Suppressor macrophage treated with lipopolysaccharide for 4 hours (primary cell): Measurements from ENCODE around the gene RASAL3.

Source experiments
- DNase-seq: peaks from one replicate; pipeline ENCODE4 v3.0.0-alpha.2; 2020

RASAL3 gene

DNA sequence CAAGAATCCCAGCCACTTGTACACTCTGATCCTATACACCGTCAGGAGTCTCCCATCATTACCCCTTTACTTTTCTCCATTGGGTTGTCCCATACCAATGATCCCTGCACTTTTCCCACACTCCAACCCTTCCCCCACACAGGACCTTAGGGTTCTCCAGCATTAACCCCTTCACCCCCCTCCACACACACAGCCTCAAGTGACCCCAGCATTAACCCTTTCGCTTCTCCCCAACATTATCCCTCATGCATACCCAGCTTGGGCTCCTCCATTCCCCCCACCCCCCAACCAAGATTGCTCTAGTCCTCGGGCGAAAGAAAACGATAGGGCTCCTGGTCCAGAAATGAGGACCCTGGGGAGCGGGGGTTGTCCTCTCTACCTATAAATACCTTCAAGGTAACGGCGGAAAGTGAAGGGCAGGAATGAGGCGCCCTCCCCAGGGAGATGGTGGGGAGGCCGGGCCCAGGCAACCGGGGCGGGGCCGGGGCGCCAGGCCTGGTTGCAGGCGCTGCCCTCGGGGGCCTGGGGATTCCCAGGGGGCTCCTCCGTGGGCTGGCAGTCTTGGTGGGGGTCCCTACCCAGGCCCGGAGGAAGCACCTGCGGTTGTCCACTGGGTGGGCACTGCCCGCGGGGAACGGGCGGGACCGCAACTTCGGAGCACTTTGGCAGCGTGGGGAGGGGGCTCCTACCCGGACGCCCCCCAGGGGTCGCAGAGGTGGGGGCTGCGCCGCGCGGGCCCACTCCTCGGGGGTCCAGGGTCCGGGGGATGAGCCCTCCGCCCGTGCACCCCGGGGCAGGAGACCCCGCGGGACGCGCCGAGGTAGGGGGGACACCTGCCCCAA is 15.3 kb downstream of the RASAL3 start:
- no peak for DNase-seq

DNA sequence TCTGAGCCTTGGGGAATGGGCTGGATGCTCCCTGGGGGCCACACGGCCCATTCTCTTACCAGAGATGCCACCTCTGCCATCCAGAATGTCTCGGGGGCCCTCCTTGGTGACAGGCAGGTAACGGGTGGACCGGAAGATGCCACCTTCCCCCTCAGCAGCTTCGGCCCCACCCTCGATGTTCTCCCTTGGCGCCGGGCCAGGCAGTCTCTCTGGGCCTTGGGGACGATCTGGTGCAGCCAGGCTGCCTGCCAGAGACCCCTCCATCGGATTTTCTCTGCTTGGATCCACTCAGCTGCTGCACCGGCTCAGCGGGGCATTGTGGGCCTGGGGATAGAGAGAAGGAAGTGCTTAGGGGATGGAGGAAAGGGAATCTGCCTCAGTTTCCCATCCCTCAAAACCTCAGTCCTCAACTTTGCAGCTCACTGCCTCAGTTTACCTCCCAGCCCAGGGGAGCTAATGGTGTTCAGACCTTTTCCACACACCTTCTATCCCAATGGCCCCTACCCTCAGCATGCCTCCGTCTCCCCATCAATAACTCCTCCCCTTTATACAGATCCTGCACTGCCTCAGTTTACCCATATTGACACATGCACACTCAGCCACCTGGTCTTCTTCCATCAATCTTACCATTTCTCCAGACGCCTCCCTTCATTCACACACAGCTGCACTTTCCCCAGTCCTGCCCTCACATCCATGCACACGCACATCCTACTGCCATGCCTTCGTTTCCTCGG is 16.1 kb downstream of the RASAL3 start:
- DNase-seq, result no peak

DNA sequence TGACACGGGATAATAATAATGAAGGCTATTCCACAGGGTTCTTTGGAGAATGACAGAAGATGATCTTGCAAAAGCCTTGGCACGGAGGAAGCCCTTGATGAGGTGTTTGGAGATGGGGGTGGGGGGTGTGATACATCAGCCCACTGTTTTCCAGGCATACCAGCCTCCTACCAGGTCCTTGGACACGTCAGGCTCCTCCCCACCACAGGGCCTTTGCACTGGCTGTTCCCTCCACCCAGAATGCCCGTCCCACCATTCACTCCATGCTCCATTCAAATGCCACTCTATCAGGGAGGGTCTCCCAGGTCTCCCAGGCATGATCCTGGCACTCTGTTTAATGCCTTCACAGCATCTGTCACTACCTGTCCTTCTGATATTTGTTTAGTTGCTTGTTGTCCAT is 17.3 kb downstream of the RASAL3 start:
- DNase-seq, result no peak

DNA sequence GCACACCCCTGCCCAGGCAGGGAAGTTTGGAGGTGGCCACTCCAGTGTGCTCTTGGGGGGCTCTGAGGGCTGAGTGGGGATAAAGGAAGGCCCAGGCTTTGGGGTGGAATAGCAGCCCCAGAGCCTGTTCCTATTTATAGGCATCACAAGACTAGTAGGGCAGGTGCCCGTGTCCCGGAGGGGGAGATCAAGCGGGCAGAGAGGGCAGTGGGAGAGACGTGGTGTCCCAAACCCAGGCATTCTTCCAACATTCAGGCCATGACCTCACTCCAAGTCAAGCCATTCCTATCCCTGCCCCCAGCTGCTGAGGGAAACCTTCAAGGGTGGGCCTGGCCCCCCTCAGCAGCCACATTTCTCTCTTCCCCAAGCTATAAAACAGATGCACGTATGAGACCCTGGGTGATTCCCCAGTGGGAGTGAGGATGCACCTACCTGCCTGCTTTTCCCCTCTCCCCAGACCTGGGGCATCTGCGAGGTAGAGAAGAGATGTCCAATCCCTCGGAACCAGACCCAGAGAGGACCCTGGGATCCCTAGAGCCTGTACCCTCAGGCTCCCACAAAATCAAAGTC is 18.5 kb downstream of the RASAL3 start:
- DNase-seq, result no peak

DNA sequence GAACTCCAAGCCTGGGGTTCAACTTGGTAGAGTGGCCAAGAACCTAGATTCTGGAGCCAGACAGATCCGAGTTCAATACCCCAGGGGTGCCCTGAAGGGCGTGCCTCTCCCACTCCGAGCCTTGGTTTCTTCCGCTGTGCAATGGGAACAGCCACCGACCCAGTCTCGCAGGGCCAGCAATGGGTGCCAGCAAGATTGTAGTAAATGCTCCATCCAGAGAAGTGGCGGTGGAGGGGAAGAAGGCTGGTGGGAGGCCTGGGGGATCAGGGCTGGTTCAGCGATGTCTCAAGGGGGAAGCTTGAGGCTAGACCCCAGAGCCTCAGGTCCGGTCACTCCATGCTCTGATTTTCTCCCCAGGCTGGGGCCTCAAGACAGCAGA is 19.1 kb downstream of the RASAL3 start:
- DNase-seq, result no peak

DNA sequence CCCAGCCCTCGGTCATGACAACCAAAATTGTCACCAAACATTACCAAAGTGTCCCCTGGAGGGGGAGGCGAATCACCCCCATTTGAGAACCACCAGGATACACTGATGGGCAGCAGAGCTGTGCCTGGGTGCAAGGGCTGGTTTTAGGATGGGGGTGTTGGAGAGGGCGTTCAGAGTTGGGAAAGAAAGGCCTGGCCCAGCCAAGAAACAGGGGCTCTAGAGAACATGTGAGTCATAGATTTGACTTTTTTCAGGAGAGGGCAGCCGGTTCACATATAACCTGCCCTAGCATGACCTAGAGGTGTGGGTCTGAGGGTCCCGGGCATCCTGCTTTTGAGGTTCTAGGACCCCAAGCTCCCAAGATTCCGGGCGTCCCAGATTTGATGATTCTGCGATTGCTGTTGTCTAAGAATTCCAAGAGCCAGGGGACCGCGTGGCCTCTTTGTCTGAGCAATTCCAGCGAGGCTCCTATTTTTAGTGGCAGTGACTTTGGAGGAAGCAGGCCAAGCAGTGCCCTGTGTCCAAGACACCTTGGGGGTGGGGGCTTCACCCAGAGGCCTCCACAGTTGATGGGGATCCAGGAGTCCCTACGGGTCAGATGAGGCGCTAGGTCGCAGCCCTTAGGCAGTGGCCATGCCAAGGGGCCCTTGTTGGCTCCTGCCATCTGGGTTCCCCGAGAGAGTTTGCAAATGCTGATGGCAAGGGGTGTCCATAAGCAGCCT is 19.7 kb downstream of the RASAL3 start:
- DNase-seq, result no peak

DNA sequence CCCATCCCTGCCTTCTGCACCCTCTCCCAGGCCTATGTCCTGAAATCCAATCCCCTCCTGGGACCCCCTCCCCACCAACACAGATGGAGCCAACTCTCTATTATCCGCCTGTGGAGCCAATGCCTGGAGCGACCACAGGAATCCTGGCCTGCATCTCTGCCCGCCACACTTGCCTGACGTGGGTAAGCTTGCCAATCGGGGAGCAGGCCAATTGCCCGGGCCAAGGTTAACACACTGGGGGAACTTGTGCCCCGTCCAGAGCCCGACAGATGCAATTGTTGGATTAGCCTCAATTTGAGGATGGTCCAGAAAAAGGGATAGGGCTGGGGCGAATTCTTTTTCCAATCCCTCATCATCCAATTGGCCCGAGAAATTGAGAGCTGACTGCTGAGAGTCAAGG is 20.5 kb downstream of the RASAL3 start:
- DNase-seq, result no peak

DNA sequence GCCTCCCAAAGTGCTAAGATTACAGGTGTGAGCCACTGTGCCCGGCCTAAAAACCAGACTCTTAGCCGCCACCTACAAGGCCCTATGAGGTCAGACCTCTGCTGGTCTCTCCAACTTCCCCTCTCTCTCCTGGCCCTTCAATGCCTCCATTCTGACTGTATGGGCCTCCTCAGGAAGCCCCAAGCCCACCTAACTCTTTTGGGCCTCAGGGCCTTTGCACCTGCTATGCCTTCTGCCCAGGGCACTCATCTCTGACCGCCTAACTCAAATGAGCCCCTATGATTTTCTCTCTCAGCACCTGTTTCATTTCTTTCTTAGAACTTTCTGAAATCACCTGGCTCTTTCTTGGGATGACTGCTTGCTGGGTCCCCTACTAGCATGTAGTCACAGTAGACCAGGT is 21.0 kb downstream of the RASAL3 start:
- DNase-seq, result no peak

DNA sequence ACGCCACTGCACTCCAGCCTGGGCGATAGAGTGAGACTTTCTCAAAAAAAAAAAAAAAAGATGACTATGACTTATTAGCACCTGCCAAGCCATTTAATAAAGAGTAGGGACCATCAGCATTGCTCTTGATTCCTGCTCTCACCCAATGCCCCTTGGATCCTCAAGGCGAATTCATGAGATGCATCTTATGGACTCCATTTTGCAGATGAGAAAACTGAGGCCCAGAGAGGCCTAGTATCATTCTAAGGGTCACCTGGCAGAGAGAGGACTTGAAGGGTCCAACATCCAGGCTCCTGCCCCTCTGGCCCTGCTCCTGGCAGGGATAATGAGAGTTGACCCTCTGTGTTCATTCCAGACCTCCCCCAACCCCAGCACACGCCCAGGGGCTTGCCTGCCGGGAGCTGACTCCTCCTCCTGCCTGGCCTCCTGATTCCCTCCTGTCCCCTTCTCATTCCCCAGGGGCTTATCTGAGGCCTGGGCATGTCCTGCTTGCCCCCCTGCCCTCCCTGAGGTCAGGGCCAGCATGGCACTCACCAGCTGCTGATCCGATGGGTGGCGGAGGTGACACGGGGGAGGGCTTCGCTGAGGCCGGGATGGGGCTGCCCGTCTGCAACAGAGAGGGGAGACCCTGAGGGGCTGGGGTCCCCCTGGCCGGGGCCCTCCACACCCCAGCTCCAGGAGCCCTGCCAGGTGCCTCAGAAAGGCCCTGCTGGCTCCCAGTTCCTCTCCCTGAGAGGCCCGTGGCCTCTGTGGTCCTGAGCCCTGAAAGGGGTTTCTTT is 22.0 kb downstream of the RASAL3 start:
- no peak for DNase-seq

DNA sequence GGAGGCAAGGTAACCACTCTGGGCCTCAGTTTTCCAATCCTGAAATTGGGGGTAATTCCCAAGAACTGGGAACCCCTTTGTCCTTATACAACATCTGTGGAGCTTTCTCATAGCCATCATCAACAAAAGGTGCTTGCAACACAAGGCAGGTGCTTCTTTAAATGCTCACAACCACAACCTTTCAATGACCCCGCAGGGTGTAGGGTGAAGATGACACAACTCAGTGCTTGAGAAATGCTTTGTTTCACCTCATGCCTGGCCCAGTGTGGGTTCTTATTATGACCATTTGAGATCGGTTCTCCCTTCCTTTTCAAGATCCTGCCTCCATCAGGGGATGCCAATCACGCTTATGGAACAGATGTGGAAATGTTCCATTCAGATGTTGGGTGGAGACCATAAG is 23.0 kb downstream of the RASAL3 start:
- DNase-seq, result no peak

DNA sequence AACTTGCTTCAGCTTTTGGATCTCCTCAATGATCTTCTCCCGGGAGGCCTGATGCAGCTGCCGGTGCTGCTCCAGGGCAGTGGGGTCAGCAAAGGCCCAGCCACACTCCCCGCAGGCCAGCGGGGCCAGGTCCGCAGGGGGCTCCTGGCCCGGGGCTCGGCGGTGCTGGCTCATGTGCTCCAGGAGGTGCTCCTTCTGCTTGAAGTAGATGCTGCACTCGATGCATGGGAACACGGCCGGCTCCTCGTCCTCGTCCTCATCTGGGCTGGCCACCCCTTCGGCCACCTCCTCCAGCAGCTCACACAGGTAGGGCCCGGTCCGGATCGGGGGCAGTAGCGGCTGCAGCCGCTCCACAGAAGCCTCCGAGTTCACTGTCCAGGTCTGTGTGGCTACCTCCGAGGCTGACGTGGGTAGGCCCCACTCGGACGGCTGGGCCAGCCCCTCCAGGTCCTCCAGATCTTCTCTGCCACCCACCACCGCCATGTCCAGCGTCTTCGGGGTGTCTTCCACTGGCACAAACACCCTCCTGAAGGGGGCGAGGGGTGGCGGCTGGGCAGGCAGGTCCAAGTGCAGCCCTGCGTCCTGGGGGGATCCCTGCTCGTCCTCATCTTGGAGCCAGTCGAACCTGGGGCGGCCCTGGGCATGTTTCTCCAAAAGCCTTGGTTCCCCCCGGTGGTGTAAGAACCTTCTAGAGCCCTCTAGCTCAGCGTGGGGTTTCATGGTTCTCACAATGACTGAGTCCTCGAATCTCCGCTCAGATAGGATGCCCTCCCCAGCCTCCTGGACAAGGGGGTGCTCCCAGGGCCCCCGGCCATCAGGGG is 24.3 kb downstream of the RASAL3 start:
- DNase-seq, result no peak

DNA sequence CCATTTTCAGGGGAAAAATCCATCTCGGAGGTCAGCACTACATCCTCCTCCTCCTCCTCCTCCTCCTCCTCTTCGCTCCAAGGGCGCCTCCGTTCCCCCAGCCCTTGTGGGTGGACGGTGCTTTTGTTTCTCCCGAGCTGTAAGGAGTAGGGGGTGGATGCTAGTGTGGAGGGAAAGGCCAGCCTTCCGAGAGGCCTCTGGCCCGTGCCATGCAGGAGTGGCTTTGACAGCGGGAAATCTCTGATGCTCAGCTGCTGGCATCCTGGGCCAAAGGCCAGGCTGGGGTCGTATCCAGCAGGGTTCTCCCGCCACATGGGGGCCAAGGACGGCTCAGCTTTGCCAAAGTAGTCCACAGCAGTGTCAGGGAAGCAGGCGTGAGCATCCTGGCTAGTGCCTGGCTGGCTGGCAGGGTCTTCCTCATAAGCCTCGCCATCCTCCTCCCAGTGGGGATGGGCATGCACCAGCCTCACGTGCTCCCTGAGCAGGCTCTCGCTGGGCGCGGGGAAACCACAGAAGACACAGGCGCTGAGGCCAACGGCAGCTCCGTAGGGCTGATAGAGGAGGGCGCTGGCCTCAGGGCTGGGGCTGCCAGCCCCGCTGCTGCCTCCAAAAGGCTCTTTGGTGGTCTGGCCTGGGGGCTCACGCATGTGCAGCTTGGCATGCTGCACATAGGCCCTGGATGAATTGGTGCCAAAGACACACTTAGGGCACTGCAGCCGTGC is 25.1 kb downstream of the RASAL3 start:
- no peak for DNase-seq

DNA sequence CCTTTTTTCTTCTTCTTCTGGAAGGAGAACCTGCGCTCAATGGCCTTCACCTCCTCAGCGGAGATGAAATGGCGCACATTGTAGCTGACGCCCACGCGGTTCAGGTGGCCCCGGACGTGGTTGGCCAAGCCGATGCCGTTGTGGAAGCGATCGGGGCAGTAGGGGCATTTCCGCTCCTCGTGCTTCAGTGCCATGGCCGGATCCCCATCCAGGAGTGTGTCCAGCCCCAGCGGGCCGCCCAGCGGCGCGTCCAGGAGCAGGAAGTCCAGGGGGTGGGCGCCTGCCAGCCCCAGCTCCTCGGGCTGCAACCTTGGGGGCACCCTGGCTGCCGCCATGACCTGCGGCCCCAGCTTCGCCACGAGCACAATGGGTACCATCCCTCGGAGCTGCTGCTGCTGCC is 25.8 kb downstream of the RASAL3 start:
- DNase-seq, result no peak

DNA sequence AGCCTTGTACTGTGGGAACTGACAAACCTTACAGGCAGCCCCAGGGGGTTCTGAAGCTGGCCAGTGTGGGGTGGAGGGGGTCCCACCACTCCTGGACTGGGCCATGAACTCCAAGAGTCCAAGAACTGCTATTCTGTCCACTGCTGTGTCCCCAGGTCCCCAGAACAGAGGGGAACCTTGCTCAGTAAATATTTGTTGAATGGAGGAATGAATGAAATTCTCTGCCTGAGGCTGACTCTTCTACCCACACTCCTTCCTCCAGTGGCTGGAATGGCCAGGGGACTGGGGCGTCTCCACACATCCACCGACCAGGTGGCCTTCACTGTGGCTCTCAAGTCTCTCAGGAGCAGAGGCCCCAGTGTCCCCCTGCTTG is 26.2 kb downstream of the RASAL3 start:
- DNase-seq, result no peak

DNA sequence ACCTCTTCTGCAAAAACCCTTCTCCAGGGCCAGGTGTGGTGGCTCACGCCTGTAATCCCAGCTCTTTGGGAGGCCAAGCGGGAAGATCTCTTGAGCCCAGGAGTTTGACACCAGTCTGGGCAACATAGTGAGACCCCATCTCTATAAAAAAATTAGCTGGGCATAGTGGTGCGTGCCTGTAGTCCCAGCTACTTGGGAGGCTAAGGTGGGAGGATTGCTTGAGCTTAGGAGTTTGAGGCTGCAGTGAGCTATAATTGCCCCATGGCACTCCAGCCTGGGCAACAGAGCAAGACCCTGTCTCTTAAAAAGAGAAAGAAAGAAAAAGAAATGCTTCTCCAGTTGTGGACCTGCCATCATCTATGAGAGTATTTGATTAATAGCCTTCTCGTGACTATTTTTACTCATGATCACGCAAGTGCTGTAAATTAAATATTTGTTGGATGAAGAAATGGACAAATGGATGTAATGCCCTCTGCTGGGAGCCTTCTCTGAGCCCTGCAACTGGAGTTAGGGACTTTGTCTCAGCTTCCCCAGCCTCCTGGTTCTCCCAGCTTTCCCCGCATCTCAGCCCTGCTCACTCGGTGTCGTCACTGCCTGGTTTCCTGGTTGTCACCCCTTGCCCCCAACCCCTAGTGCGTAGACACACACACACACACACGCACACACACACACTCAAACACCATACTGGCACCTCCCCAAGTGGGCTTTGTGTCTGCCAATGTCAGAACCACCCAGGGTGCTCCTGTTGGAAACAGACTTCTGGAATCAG is 26.8 kb downstream of the RASAL3 start:
- DNase-seq, result no peak

DNA sequence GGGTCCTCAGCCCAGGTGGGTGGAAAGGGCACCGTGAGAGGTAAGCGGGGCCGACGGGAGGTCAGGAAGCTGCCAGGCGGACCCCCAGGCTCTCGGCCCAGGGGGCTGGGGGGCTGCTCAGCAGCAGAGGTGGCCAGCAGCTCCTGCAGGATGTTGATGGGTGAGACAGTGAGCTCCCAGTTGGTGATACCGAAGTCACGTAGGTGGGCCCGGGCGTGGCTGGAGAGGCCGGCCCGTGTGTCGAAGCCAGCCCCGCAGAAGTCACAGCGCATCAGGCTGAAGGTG is 27.6 kb downstream of the RASAL3 start:
- DNase-seq, result no peak

DNA sequence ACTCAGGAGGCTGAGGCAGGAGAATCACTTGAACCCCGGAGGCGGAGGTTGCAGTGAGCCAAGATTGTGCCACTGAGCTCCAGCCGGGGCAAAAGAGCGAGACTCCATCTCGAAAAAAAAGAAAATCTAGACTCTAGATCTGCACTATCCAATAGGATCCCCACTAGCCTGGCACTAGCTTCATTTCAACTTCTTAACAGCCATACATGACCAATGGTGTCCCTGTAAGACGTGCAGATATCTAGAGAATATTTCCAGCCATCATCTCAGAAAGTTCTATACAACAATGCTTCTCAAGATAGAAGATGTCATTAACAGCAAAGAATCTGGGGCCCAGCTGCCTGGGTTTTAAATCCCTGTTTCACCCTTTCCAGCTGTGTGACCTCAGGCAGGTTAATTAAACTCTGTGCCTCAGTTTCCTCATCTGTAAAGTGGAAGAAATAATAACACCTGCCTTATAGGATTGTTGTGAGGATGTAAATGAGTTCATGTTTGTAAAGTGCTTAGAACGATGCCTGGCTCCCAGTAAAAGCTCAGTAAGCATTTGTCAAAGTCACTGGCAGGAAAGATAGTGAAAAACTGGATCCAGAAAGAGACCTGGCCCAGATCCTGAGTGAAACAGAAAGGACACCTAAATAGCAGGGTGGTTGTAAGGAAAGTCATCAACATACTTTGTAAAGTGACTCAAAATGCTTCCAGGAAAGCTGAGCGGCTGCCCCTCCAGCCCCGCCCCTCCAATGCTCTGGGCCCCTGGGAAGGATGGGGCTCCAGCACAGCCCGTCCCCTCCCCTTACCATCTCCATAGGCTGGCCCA is 28.1 kb downstream of the RASAL3 start:
- DNase-seq, result no peak

DNA sequence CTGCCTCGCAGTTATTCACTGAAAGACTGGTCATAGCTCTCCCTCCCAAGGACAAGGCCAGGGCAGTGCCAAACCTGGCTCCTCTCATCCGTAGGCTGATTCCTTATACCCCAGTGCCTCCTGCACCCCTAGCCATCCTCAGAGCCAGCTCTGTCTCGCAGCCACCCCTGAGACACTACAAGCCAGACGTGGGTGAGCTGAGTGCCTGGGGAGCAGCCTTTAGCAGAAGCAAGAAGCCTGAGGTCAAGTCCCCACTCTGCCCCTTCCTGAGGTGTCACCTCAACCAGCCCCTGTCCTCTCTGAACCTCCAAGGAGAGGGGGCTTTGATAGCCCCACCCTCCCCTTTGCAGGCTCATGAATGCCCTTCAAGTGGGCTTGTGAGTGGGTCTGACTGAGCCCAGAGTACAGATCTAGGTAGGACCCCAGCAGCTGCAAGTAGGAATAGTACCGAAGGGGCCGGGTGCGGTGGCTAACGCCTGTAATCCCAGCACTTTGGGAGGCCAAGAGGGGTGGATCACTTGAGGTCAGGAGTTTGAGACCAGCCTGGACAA is 30.8 kb downstream of the RASAL3 start:
- no peak for DNase-seq
